Right lung (tissue), 10 donors: ENCODE results near the gene GIMAP5. TPM values are rescaled to one million over a fixed set of nuclear protein-coding genes. Genes with fewer than 3 reads are reported as not detected.

Source experiments
- DNase-seq, 2 donors: peaks; one replicate each; pipeline ENCODE4 v3.0.0-alpha.2; 2013
- long read RNA-seq, 8 donors: transcript quantifications; one replicate each; lab custom pipeline, GENCODE V29; 2026
- polyA plus RNA-seq, 5 donors: library from polyadenylated mRNA; unstranded; fragments of 120-200 nt; gene quantifications; one replicate each; pipeline versions ENCODE4 v1.2.1 to v1.2.3, GENCODE V29; 2013; ENCODE audit warnings: inconsistent platforms in 1 of 5, low replicate concordance in 1 of 5; ENCODE audit not compliant: insufficient read length in 5 of 5, insufficient read depth in 1 of 5

The GIMAP5 gene
- polyA plus RNA-seq, result 10 to 100 TPM; 11.7 to 24.0 (median 17.4) TPM
- long read RNA-seq, donor 1, transcript GIMAP5-201 (3 exons, 2,291 nt), result major isoform, 8 of 8 reads
- long read RNA-seq, donor 1, partial matches to known transcripts, result 0 of 8 reads
- long read RNA-seq, donor 1, other reads (novel, unspliced or antisense), result 0 of 8 reads
- long read RNA-seq, donor 2, full-length matches to known transcripts, result 15 of 15 reads
- long read RNA-seq, donor 2, partial matches to known transcripts, result 0 of 15 reads
- long read RNA-seq, donor 2, other reads (novel, unspliced or antisense), result 0 of 15 reads
- long read RNA-seq, donor 3, transcript GIMAP5-201 (3 exons, 2,291 nt), result major isoform, 8 of 8 reads
- long read RNA-seq, donor 3, partial matches to known transcripts, result 0 of 8 reads
- long read RNA-seq, donor 3, other reads (novel, unspliced or antisense), result 0 of 8 reads
- long read RNA-seq, donor 4, transcript GIMAP5-201 (3 exons, 2,291 nt), result major isoform, 5 of 5 reads
- long read RNA-seq, donor 4, partial matches to known transcripts, result 0 of 5 reads
- long read RNA-seq, donor 4, other reads (novel, unspliced or antisense), result 0 of 5 reads
- long read RNA-seq, donor 5, full-length matches to known transcripts, result 19 of 19 reads
- long read RNA-seq, donor 5, partial matches to known transcripts, result 0 of 19 reads
- long read RNA-seq, donor 5, other reads (novel, unspliced or antisense), result 0 of 19 reads
- long read RNA-seq, donor 6, transcript GIMAP5-201 (3 exons, 2,291 nt), result major isoform, 8 of 8 reads
- long read RNA-seq, donor 6, partial matches to known transcripts, result 0 of 8 reads
- long read RNA-seq, donor 6, other reads (novel, unspliced or antisense), result 0 of 8 reads
- long read RNA-seq, donor 7, partial matches to known transcripts, result 0 of 4 reads
- long read RNA-seq, donor 7, other reads (novel, unspliced or antisense), result 0 of 4 reads
- long read RNA-seq, donor 8, partial matches to known transcripts, result 0 of 2 reads
- long read RNA-seq, donor 8, other reads (novel, unspliced or antisense), result 0 of 2 reads

DNA sequence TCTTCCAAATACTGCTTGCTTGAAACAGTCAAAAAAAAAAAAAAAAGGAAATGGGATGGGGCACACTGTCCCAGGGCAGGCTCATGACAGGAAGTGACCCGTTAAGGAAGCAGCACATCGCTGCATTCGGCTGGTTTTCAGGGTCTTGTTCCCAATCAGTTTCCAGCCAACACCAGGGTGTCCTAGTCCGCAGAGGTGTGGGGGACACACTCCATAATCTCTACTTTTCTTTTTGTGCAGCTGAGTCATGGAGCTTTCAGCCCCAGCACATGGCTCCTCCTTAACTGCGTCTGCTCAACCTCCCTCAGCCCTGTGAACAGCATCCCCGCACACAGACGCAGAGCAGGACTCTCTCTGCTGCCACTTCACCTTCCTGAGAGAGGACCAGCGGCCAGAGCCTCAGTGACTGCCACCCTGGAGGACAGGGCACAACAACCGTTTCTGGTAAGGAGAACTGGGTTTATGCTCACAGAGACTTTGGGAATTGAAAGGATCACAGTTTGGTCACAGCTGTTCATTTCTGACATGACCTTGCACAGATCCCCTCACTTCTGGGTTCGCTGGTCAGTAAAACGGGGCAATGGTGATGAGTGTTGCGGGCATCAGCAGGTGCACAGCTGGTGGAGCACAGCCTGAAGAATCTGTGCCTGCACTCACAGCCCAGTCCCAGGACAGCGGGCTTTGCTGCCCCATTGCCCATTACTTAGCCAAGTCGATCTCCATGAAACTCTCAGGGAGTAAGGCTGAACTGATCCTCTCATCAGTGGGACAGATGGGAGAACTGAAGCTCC, at the start of gene GIMAP5:
GIMAP5 (plus strand) TSS at position 154 of the 791 bp plus-strand sequence. CDS start 3,467 bp downstream, outside the sequence.
- no peak for DNase-seq

GRCh38 chr7:150688630-150689029, 48.6 kb upstream of the GIMAP5 start:
- DNase-seq, result no peak

DNA sequence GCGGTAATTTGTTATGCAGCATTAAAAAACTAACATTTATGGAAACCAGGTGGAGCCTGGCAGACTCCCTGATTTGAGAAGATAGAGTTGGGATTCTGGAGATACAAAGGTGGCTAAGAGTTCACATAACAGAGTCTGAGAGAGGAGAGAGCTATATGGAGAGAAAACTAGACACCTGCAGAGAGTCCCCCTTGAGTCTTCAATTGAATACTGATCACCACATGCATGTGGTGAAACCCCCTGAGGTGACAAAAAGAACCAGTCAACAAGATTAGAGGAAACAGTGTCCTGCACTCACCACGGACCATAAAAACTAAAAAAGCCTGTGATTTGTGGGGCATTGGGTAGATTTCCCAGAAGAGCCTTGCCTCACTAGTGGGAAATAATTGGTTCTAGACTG, 41.6 kb upstream of the GIMAP5 start:
- no peak for DNase-seq

DNA sequence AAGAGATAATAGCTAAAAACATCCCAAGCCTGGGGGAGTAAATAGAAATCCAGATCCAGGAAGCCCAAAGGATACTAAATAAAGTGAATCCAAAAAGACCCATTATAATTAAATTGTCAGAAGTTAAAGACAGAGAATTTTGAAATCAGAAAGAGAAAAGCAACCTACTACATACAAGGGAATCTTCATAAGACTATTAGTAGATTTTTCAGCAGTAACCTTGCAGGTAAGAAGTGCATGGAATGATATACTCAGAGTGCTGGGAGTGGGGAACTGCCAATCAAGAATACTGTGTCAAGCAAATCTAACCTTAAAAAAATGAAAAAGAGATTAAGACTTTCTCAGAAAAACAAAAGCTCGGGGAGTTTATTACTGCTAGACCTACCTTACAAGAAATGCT, 34.0 kb upstream of the GIMAP5 start:
- no peak for DNase-seq

DNA sequence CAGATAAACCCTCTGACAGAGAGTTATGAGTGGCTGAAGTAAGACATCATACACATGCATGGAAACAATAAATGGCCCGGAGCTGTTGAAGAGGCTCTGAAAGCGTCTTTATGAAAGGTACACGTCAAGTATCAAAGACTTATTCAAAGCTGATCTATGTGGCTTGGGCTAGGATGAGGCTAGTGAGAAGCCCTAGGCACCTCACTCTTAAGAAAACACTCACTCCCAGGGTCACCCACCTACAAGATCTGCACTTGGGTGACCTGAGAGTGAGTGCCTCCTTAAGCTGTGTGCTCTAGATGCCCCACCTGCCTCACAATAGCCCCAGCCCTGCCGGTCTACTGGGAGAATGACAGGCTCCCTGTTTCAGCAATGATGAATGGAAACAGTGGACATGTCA, 21.9 kb upstream of the GIMAP5 start:
- DNase-seq, result no peak

DNA sequence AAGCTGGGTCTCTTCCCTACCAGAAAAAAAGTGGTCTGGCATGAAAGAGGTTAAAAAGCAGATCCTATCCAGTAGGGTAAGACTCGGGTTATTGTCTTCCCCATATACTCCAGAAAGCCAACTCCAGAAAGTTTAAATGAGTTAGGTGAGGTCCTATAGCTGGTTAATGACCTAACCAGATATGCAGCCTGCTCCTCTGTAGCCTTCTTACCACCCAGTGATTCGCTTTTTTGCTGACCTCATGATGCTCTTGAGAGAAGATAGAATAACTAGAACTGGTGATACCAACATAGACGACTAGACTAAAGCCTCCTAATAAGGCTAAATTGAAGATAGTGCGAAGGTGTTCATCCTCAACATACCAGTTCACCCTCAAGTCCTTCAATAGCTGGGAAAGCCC, 21.5 kb upstream of the GIMAP5 start:
- DNase-seq, result no peak

GRCh38 chr7:150716368-150716767, 20.9 kb upstream of the GIMAP5 start, which contains the start of gene GIMAP1:
GIMAP1 (plus strand) TSS chr7:150716613; CDS start chr7:150719048, 2,435 bp downstream.
- no peak for DNase-seq

- DNase-seq, result no peak
Measured at GRCh38 chr7:150716939-150717338, 20.3 kb upstream of the GIMAP5 start.

GRCh38 chr7:150717814-150718420, 19.3 kb upstream of the GIMAP5 start:
- DNase-seq, result no peak

- DNase-seq, result no peak
Measured at GRCh38 chr7:150719436-150719835, 17.8 kb upstream of the GIMAP5 start.

GRCh38 chr7:150719960-150720891, 17.0 kb upstream of the GIMAP5 start:
- no peak for DNase-seq

- no peak for DNase-seq
Measured at GRCh38 chr7:150721970-150722373, 15.2 kb upstream of the GIMAP5 start.

DNA sequence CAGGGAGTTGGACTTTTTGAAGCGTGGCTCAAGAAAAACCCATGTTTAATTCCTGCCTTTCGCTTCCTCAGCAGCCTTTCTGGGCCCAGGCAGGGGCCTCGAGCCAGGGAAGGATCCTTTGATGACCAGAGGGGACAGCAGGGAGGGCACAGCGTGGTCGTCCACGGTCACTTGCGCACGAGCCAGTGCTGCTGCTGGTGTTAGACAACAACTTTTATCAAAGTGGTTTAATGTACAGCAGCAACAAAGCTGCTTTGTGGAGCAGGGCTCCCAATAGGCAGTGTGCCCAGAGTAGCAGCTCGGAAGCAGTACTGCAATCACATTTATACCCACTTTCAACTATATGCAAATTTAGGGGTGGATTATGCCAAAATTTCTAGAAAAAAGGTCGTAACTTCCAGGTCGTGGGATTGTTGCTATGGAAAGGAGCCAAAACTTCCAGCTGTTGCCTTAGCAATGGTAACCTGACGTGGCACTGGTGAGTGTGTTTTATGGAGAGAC, 14.7 kb upstream of the GIMAP5 start:
- peak in 1 of 2 donors; percentile 23 for DNase-seq

DNA sequence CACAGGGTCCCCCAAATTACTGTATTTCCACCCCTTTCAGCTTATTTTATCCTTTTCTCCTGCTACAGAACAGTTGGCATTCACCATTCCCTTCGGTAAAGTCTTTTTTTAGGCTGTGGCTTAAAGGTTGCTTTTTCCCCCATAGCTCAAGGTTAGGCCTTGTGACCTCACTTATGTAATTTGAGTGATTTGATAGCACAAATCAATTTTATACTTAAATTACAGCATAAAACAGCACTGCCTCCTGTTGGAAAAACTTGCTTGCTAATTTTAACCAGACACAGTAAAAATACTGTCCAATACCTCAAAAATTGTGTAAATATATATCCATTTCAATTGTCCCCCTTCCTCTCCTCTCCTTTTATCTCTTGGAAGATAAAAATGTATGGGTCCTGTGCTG, 13.8 kb upstream of the GIMAP5 start:
- DNase-seq, result no peak

DNA sequence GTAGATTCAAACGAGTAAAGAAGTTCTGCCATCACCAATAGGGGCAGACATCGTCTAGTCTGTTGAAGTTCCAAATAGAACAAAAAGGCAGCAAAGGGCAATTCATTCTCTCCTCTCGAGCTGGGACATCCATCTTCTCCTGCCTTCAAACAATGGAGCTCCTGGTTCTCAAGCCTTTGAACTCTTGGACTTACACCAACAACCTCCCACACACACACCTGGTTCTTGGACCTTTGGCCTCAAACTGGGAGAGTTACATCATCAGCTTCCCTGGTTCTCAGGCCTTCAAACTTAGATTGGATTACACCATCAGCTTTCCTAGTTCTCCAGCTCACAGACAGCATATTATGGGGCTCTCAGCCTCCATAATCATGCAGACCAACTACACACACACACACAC, 9.8 kb upstream of the GIMAP5 start:
- no peak for DNase-seq

GRCh38 chr7:150728011-150728410, 9.2 kb upstream of the GIMAP5 start:
- no peak for DNase-seq

DNA sequence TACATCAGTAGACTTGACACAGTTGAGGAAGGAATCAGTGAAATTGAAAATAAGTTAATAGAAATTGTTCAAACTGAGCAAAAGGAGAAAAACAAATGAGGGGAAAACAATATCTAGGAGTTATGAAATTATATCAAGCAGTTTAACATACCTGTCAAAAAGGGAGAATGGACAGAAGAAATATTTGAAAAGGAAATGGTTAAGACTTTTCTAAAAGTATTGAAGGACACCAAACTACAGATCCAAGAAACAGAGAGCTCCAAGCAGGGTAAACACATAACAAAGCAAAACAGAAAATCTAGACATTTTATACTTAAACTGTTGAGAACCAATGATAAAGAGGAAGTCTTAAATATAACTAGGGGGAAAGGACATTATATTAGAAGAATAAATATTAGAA, 8.6 kb upstream of the GIMAP5 start:
- no peak for DNase-seq

DNA sequence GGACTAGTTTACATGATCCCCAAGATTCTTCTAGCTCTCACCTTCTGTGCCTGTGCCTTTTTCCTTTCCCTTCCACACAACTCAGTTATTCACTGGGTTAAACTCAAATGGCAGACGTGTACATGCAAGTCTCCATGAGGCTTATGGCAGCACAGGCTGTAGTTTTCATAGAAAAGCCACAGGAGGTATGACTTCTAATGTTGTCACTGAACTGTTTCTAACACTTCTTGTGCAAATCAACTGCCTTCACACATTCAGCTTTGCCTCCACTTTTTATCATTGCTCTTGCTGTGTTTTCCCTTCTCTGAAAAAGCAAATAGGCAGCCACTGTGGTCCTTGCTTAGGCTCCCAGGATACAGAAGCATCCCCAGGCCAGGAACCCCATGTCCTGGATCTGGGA, 5.3 kb upstream of the GIMAP5 start:
- no peak for DNase-seq

GRCh38 chr7:150732786-150733481, 4.3 kb upstream of the GIMAP5 start:
- DNase-seq, result no peak
